Trophoblast cell (in vitro differentiated cells and primary cell): ENCODE results near the gene ITGA3.

Source experiments
- DNase-seq, 2 donors: peaks; one replicate each; pipeline ENCODE4 v3.0.0-alpha.2; 2016
- H2AFZ ChIP-seq: 2 replicates; pipeline ENCODE4 v1.6.1; 2013; ENCODE audit warnings: low read length, moderate library complexity, mild to moderate bottlenecking; ENCODE audit not compliant: insufficient read depth, poor library complexity
- H2AK5ac ChIP-seq: 2 replicates; pipeline ENCODE4 v1.6.1; 2013; ENCODE audit warnings: mild to moderate bottlenecking, low read length
- H2BK120ac ChIP-seq: 2 replicates; pipeline ENCODE4 v1.6.1; 2013; ENCODE audit warnings: low read length, mild to moderate bottlenecking, moderate library complexity; ENCODE audit not compliant: insufficient read depth, poor library complexity
- H2BK12ac ChIP-seq: 2 replicates; pipeline ENCODE4 v1.6.1; 2013; ENCODE audit warnings: mild to moderate bottlenecking, low read length, moderate library complexity
- H2BK5ac ChIP-seq: 2 replicates; pipeline ENCODE4 v1.6.1; 2013; ENCODE audit warnings: low read length, low read depth, moderate library complexity, mild to moderate bottlenecking; ENCODE audit not compliant: poor library complexity
- H3K14ac ChIP-seq: 2 replicates; pipeline ENCODE4 v1.6.1; 2013; ENCODE audit warnings: mild to moderate bottlenecking, low read length
- H3K18ac ChIP-seq: 2 replicates; pipeline ENCODE4 v1.6.1; 2013; ENCODE audit warnings: mild to moderate bottlenecking, low read length
- H3K23ac ChIP-seq: 2 replicates; pipeline ENCODE4 v1.6.1; 2013; ENCODE audit warnings: low read length
- H3K27ac ChIP-seq: 2 replicates; pipeline ENCODE4 v1.5.1; 2013; ENCODE audit warnings: low read depth, mild to moderate bottlenecking, inconsistent platforms, low read length, moderate library complexity
- H3K27me3 ChIP-seq: 2 replicates; pipeline ENCODE4 v1.6.1; 2013; ENCODE audit warnings: inconsistent platforms, mild to moderate bottlenecking, low read length, moderate library complexity; ENCODE audit not compliant: insufficient read depth
- H3K36me3 ChIP-seq, 2 experiments: 1 replicate in 1 of 2; 2 replicates in 1 of 2; pipeline ENCODE4 v1.6.1; 2013; ENCODE audit warnings: low read length in 2 of 2, mild to moderate bottlenecking in 2 of 2, moderate library complexity in 1 of 2; ENCODE audit not compliant: insufficient read depth in 2 of 2, control insufficient read depth in 1 of 2
- H3K4ac ChIP-seq: 2 replicates; pipeline ENCODE4 v1.6.1; 2013; ENCODE audit warnings: low read depth, mild to moderate bottlenecking, low read length, moderate library complexity
- H3K4me1 ChIP-seq, 2 experiments: 1 replicate in 1 of 2; 2 replicates in 1 of 2; pipeline ENCODE4 v1.6.1; 2013; ENCODE audit warnings: low read length in 2 of 2, mild to moderate bottlenecking in 2 of 2, moderate library complexity in 1 of 2; ENCODE audit not compliant: insufficient read depth in 2 of 2, control insufficient read depth in 1 of 2
- H3K4me2 ChIP-seq: 2 replicates; pipeline ENCODE4 v1.6.1; 2013; ENCODE audit warnings: inconsistent platforms, mild to moderate bottlenecking, low read length, moderate library complexity
- H3K4me3 ChIP-seq: 2 replicates; pipeline ENCODE4 v1.5.1; 2013; ENCODE audit warnings: mild to moderate bottlenecking, low read depth, low read length, inconsistent platforms
- H3K79me1 ChIP-seq: one replicate; pipeline ENCODE4 v1.6.1; 2013; ENCODE audit warnings: low read length
- H3K79me2 ChIP-seq: 2 replicates; pipeline ENCODE4 v1.6.1; 2013; ENCODE audit warnings: low read length, mild to moderate bottlenecking; ENCODE audit not compliant: control insufficient read depth, insufficient read depth, poor library complexity
- H3K9ac ChIP-seq: 2 replicates; pipeline ENCODE4 v1.6.1; 2013; ENCODE audit warnings: mild to moderate bottlenecking, low read length
- H3K9me3 ChIP-seq: 2 replicates; pipeline ENCODE4 v1.6.1; 2013; ENCODE audit warnings: low read depth, mild to moderate bottlenecking, control low read depth, inconsistent platforms, low read length; ENCODE audit not compliant: insufficient read depth
- H4K12ac ChIP-seq: 2 replicates; pipeline ENCODE4 v1.6.1; 2013; ENCODE audit warnings: low read depth, mild to moderate bottlenecking, low read length, moderate library complexity
- H4K8ac ChIP-seq: 2 replicates; pipeline ENCODE4 v1.6.1; 2013; ENCODE audit warnings: low read depth, mild to moderate bottlenecking, low read length, moderate library complexity
- H4K91ac ChIP-seq: one replicate; pipeline ENCODE4 v1.6.1; 2013; ENCODE audit warnings: low read depth, mild to moderate bottlenecking, low read length, moderate library complexity
- WGBS: extraction: QIAGEN DNeasy Blood & Tissue Kit; methylation state at CpG from one replicate; pipeline ENCODE4 v1.1.7; 2013; ENCODE audit warnings: missing lambda C conversion rate; ENCODE audit not compliant: insufficient read length, insufficient coverage; ENCODE audit errors: extremely low coverage; 5-methylcytosine and 5-hydroxymethylcytosine counted together

Gene ITGA3

GRCh38 chr17:50026837-50027171 is 29.1 kb upstream of the ITGA3 start:
- peak overlapping the region; percentile 47 for H3K27ac ChIP-seq
- H4K8ac ChIP-seq, result no peak overlapping the region
- no peak overlapping the region for H2BK5ac ChIP-seq
- H4K91ac ChIP-seq, result peak overlapping the region; percentile 59
- H3K4ac ChIP-seq, result no peak overlapping the region
- H3K23ac ChIP-seq, result no peak overlapping the region
- H3K14ac ChIP-seq, result no peak overlapping the region
- H3K79me1 ChIP-seq, result peaks cover 14% of the 10 kb centered on the region
- peak overlapping the region; percentile 46 for H2BK12ac ChIP-seq
- no peak overlapping the region for H4K12ac ChIP-seq
- H3K27me3 ChIP-seq, result no peaks in the 10 kb centered on the region
- H3K18ac ChIP-seq, result no peak overlapping the region
- no peak overlapping the region for H2BK120ac ChIP-seq
- DNase-seq, result peak; percentile 68 to 87
- no peak overlapping the region for H3K4me3 ChIP-seq
- no peaks in the 10 kb centered on the region for H3K36me3 ChIP-seq
- no peak overlapping the region for H3K9ac ChIP-seq
- H3K4me2 ChIP-seq, result no peak overlapping the region
- WGBS, result no CpG with 5 or more reads among the region's 6 CpGs
- H3K4me1 ChIP-seq, result peaks cover 26 to 30% of the 10 kb centered on the region in 2 experiments
- H2AFZ ChIP-seq, result no peak overlapping the region
- H3K9me3 ChIP-seq, result no peaks in the 10 kb centered on the region
- H3K79me2 ChIP-seq, result peaks cover 2% of the 10 kb centered on the region
- H2AK5ac ChIP-seq, result no peak overlapping the region

DNA sequence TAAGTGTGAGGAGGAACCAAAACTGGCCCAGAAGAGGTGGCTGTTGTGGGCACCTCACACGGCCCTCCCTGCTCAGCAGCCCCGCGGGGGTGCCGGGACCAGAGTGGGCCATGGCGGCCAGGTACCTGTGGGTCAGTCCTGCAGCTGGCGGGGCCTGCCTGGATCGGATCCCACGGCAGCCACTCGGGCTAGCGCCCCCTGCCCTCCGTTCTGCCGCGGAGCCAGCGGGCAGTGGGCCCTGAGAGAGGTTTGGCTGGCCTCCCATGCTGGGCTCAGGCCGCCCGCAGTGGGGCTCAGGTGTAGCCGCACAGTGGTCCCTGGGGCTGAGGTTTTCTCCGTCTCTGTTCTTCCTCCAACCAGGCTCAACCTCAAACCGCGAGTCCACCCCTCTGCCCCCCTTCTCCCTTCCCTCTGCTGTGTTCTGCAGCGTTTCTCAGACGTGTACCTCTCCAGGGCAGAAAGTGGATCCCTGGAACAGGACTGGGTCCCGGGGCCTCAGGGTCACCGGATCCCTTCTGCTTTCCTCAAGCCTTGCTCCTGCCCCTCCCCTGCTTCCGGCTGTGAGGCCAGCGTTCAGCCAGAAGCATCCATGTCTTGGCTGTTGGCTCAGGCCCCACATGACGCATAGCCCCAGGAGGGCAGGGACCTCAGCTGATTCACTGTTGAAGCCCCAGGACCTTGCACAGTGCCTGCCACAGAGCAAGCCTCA is 28.6 kb upstream of the ITGA3 start:
- peak overlapping the region; percentile 16 for H3K4me2 ChIP-seq
- peak overlapping the region; percentile 28 for H2BK120ac ChIP-seq
- DNase-seq, result peak in 1 of 2 donors; percentile 31
- H2AK5ac ChIP-seq, result peak overlapping the region; percentile 57
- H3K79me1 ChIP-seq, result peaks cover 14% of the 10 kb centered on the region
- H2AFZ ChIP-seq, result no peak overlapping the region
- H2BK12ac ChIP-seq, result peak overlapping the region; percentile 46
- no peak overlapping the region for H3K4me3 ChIP-seq
- H3K36me3 ChIP-seq, result no peaks in the 10 kb centered on the region
- WGBS, result no CpG with 5 or more reads among the region's 27 CpGs
- H3K23ac ChIP-seq, result no peak overlapping the region
- no peak overlapping the region for H4K12ac ChIP-seq
- no peaks in the 10 kb centered on the region for H3K27me3 ChIP-seq
- peak overlapping the region; percentile 9 for H3K4ac ChIP-seq
- H3K18ac ChIP-seq, result peak overlapping the region; percentile 16
- H4K8ac ChIP-seq, result peak overlapping the region; percentile 64
- peak overlapping the region; percentile 50 for H2BK5ac ChIP-seq
- peak overlapping the region; percentile 64 for H4K91ac ChIP-seq
- no peaks in the 10 kb centered on the region for H3K9me3 ChIP-seq
- H3K79me2 ChIP-seq, result peaks cover 2% of the 10 kb centered on the region
- H3K27ac ChIP-seq, result peak overlapping the region; percentile 54
- H3K14ac ChIP-seq, result peak overlapping the region; percentile 36
- H3K4me1 ChIP-seq, result peaks cover 26 to 30% of the 10 kb centered on the region in 2 experiments
- H3K9ac ChIP-seq, result no peak overlapping the region

- no peak overlapping the region for H3K4me3 ChIP-seq
- H3K79me1 ChIP-seq, result peaks cover 14% of the 10 kb centered on the region
- peak overlapping the region; percentile 86 for H2BK120ac ChIP-seq
- no peak overlapping the region for H3K23ac ChIP-seq
- WGBS, result no CpG with 5 or more reads among the region's 20 CpGs
- peak overlapping the region; percentile 31 for H3K18ac ChIP-seq
- H2BK5ac ChIP-seq, result peak overlapping the region; percentile 58
- H3K79me2 ChIP-seq, result peaks cover 2% of the 10 kb centered on the region
- no peaks in the 10 kb centered on the region for H3K36me3 ChIP-seq
- H2BK12ac ChIP-seq, result peak overlapping the region; percentile 89
- peak overlapping the region; percentile 38 for H2AFZ ChIP-seq
- H3K4me2 ChIP-seq, result peak overlapping the region; percentile 9
- H4K8ac ChIP-seq, result peak overlapping the region; percentile 27
- H3K4ac ChIP-seq, result peak overlapping the region; percentile 35
- peak overlapping the region; percentile 6 for H4K12ac ChIP-seq
- H4K91ac ChIP-seq, result peak overlapping the region; percentile 72
- no peak for DNase-seq
- peak overlapping the region; percentile 36 for H3K14ac ChIP-seq
- H3K4me1 ChIP-seq, result peaks cover 26 to 28% of the 10 kb centered on the region in 2 experiments
- peak overlapping the region; percentile 51 for H2AK5ac ChIP-seq
- no peaks in the 10 kb centered on the region for H3K9me3 ChIP-seq
- no peaks in the 10 kb centered on the region for H3K27me3 ChIP-seq
- H3K27ac ChIP-seq, result no peak overlapping the region
- H3K9ac ChIP-seq, result no peak overlapping the region
These were observed 27.8 kb upstream of the ITGA3 start for GRCh38 chr17:50027881-50028735.

DNA sequence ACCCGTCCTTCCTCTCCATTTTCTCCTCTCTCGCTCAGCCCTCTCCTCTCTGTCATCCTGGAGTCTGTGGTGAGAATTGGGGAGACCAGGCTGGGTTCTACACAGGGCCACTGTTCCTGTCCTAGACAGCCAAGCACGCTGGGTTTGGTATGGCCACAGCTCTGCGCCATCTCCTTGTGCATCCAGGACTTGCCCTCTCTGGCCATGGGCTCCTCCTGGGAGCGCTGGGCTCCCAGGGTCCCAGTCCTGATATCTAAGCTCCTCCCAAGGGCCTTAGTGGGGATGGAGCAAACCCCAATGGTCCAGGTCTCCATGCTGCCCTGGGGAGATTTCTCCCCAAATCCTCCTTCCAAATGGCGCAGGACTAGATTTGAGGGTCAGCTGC is 27.2 kb upstream of the ITGA3 start:
- Histone ChIP-seq H2AK5ac (peak overlapping the region; percentile 31), H4K8ac (peak overlapping the region; percentile 27), H3K9ac (no peak overlapping the region), H3K9me3 (no peaks in the 10 kb centered on the region), H4K12ac (peak overlapping the region; percentile 6), H3K23ac (no peak overlapping the region), H4K91ac (peak overlapping the region; percentile 72), H3K4me2 (peak overlapping the region; percentile 9), H3K4me3 (no peak overlapping the region), H3K27ac (no peak overlapping the region), H3K18ac (peak overlapping the region; percentile 28), H3K4ac (peak overlapping the region; percentile 35), H2BK5ac (peak overlapping the region; percentile 58), H3K4me1 (peaks cover 26 to 28% of the 10 kb centered on the region in 2 experiments), H3K79me2 (peaks cover 2% of the 10 kb centered on the region), H3K79me1 (peaks cover 14% of the 10 kb centered on the region), H2AFZ (peak overlapping the region; percentile 38), H3K36me3 (no peaks in the 10 kb centered on the region), H2BK120ac (peak overlapping the region; percentile 86), H3K14ac (peak overlapping the region; percentile 36), H3K27me3 (no peaks in the 10 kb centered on the region), H2BK12ac (peak overlapping the region; percentile 89)
- no CpG with 5 or more reads among the region's 6 CpGs for WGBS
- no peak for DNase-seq
